ENCODE data around the gene NCOA7.

DNA sequence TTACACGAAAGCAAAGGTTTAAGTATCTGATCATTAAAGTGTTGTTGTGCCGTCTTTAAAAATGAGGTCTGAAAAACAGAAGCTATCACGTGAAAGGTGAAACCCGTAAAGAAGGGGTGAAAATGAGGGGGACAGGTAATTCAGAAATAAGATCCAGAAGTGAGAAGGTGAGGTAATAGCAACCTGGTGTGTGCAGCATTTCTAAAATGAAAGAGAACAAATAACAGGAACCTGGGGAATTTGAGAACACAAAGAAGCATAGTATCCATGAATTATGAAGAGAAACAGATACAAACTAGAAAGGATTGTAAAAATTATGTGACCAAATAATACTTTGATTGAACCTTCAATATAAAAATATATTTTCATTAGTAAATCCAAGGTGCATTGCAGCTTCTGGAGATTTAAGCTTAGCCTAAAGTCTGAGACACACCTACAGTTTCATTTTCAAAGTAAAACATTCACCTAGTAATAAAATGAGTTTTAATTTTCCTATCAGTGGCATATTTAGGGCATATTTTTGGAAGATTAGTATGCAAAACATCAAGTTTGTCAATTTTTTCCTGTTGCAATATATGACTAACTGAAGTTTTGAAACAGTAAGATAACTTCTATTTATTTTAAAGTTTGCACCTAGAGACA is 39.9 kb upstream of the NCOA7 start:
- TF ChIP-seq, protein P1, sequence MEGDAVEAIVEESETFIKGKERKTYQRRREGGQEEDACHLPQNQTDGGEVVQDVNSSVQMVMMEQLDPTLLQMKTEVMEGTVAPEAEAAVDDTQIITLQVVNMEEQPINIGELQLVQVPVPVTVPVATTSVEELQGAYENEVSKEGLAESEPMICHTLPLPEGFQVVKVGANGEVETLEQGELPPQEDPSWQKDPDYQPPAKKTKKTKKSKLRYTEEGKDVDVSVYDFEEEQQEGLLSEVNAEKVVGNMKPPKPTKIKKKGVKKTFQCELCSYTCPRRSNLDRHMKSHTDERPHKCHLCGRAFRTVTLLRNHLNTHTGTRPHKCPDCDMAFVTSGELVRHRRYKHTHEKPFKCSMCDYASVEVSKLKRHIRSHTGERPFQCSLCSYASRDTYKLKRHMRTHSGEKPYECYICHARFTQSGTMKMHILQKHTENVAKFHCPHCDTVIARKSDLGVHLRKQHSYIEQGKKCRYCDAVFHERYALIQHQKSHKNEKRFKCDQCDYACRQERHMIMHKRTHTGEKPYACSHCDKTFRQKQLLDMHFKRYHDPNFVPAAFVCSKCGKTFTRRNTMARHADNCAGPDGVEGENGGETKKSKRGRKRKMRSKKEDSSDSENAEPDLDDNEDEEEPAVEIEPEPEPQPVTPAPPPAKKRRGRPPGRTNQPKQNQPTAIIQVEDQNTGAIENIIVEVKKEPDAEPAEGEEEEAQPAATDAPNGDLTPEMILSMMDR (IDR thresholded peaks at IDR 0.05): no peak
- TF ChIP-seq POLR2AphosphoS5 (IDR thresholded peaks at IDR 0.05; ENCODE audit: low read depth, low read length): no peak
- TF ChIP-seq, protein P2, sequence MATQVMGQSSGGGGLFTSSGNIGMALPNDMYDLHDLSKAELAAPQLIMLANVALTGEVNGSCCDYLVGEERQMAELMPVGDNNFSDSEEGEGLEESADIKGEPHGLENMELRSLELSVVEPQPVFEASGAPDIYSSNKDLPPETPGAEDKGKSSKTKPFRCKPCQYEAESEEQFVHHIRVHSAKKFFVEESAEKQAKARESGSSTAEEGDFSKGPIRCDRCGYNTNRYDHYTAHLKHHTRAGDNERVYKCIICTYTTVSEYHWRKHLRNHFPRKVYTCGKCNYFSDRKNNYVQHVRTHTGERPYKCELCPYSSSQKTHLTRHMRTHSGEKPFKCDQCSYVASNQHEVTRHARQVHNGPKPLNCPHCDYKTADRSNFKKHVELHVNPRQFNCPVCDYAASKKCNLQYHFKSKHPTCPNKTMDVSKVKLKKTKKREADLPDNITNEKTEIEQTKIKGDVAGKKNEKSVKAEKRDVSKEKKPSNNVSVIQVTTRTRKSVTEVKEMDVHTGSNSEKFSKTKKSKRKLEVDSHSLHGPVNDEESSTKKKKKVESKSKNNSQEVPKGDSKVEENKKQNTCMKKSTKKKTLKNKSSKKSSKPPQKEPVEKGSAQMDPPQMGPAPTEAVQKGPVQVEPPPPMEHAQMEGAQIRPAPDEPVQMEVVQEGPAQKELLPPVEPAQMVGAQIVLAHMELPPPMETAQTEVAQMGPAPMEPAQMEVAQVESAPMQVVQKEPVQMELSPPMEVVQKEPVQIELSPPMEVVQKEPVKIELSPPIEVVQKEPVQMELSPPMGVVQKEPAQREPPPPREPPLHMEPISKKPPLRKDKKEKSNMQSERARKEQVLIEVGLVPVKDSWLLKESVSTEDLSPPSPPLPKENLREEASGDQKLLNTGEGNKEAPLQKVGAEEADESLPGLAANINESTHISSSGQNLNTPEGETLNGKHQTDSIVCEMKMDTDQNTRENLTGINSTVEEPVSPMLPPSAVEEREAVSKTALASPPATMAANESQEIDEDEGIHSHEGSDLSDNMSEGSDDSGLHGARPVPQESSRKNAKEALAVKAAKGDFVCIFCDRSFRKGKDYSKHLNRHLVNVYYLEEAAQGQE (IDR thresholded peaks at IDR 0.05; ENCODE audit: insufficient read depth in 1 of 2, low read depth in 2 of 2, low read length in 1 of 2): no peak

Data from Panc1 (cell line).